ENCODE data around the gene ZNF235. TPM values are rescaled to one million over a fixed set of nuclear protein-coding genes. Genes with fewer than 3 reads are reported as not detected.

ZNF235 gene
- total and polyA plus RNA-seq, 8 donors, result 0.82 to 3.7 (median 1.5) TPM

DNA sequence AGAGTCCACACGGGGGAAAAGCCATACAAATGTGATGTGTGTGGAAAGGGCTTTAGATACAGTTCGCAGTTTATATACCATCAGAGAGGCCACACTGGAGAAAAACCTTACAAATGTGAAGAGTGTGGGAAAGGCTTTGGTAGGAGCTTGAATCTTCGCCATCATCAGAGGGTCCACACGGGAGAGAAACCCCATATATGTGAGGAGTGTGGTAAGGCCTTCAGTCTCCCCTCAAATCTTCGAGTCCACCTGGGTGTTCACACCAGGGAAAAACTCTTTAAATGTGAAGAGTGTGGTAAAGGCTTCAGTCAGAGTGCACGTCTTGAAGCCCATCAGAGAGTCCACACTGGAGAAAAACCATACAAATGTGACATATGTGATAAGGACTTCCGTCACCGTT lies 68.4 kb downstream of the ZNF235 start:
- Histone ChIP-seq H3K4me1 (no peaks in the 10 kb centered on the region), H3K9me3 (peaks cover 0 to 8% (median 2%) of the 10 kb centered on the region in 4 donors), H3K27me3 (no peaks in the 10 kb centered on the region), H3K36me3 (peaks cover 6 to 54% (median 37%) of the 10 kb centered on the region in 3 donors), H3K4me3 (no peak overlapping the region), H3K27ac (no peak overlapping the region)
- intact Hi-C loops (cut with DNase I), result no loop called here
- FAIRE-seq, result no peak
- TF ChIP-seq, protein P1, sequence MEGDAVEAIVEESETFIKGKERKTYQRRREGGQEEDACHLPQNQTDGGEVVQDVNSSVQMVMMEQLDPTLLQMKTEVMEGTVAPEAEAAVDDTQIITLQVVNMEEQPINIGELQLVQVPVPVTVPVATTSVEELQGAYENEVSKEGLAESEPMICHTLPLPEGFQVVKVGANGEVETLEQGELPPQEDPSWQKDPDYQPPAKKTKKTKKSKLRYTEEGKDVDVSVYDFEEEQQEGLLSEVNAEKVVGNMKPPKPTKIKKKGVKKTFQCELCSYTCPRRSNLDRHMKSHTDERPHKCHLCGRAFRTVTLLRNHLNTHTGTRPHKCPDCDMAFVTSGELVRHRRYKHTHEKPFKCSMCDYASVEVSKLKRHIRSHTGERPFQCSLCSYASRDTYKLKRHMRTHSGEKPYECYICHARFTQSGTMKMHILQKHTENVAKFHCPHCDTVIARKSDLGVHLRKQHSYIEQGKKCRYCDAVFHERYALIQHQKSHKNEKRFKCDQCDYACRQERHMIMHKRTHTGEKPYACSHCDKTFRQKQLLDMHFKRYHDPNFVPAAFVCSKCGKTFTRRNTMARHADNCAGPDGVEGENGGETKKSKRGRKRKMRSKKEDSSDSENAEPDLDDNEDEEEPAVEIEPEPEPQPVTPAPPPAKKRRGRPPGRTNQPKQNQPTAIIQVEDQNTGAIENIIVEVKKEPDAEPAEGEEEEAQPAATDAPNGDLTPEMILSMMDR (IDR thresholded peaks at IDR 0.05), result no peak
- DNase-seq, result no peak
- WGBS, 2 donors, result 98 to 99% methylated on average over 8 of the region's 8 CpGs
- ATAC-seq, result no peak

Other genes starting within 250 kb of the ZNF235 start
- 1 to 10 TPM in 1 of 6 donors, under 1 TPM in 5; 0.42 to 1.9 (median 0.85) TPM for gene ZNF284, start 232.9 kb downstream of the ZNF235 start, total RNA-seq
- gene ZNF284, start 232.9 kb downstream of the ZNF235 start, polyA plus RNA-seq, result under 1 TPM; 0.53 to 0.92 TPM
- 10 to 100 TPM in 4 of 6 donors, 1 to 10 TPM in 2; 5.4 to 16.4 (median 10.2) TPM for gene ZNF224, start 210.7 kb downstream of the ZNF235 start, total RNA-seq
- gene ZNF224, start 210.7 kb downstream of the ZNF235 start, polyA plus RNA-seq, result 10 to 100 TPM; 11.9 to 22.6 TPM
- 1 to 10 TPM; 1.5 to 3.9 (median 1.8) TPM for gene ZNF225, start 191.6 kb downstream of the ZNF235 start, total RNA-seq
- 1 to 10 TPM; 1.0 to 1.8 TPM for gene ZNF225, start 191.6 kb downstream of the ZNF235 start, polyA plus RNA-seq
- gene ZNF234, start 163.5 kb downstream of the ZNF235 start, total RNA-seq, result 1 to 10 TPM; 2.0 to 7.2 (median 4.1) TPM
- 1 to 10 TPM; 2.2 to 2.9 TPM for gene ZNF234, start 163.5 kb downstream of the ZNF235 start, polyA plus RNA-seq
- gene ZNF226, start 139.9 kb downstream of the ZNF235 start, total RNA-seq, result 10 to 100 TPM in 1 of 6 donors, 1 to 10 TPM in 5; 4.8 to 11.7 (median 6.2) TPM
- 10 to 100 TPM in 1 of 2 donors, 1 to 10 TPM in 1; 5.7 to 12.8 TPM for gene ZNF226, start 139.9 kb downstream of the ZNF235 start, polyA plus RNA-seq
- 1 to 10 TPM; 6.3 to 9.7 (median 8.6) TPM for gene ZNF227, start 92.5 kb downstream of the ZNF235 start, total RNA-seq
- gene ZNF227, start 92.5 kb downstream of the ZNF235 start, polyA plus RNA-seq, result 1 to 10 TPM; 2.9 to 4.2 TPM
- gene ZNF233, start 45.1 kb downstream of the ZNF235 start, total RNA-seq, result under 1 TPM; 0.20 to 0.75 (median 0.30) TPM
- under 1 TPM; 0.30 to 0.49 TPM for gene ZNF233, start 45.1 kb downstream of the ZNF235 start, polyA plus RNA-seq
- 1 to 10 TPM; 1.6 to 4.4 (median 2.5) TPM for gene ZNF112, start 51.7 kb upstream of the ZNF235 start, total RNA-seq
- 1 to 10 TPM in 1 of 2 donors, under 1 TPM in 1; 0.99 to 2.8 TPM for gene ZNF112, start 51.7 kb upstream of the ZNF235 start, polyA plus RNA-seq
- gene ZNF285, start 96.6 kb upstream of the ZNF235 start, total RNA-seq, result 1 to 10 TPM in 4 of 6 donors, under 1 TPM in 2; 0.67 to 3.2 (median 1.2) TPM
- 1 to 10 TPM in 1 of 2 donors, under 1 TPM in 1; 0.80 to 1.9 TPM for gene ZNF285, start 96.6 kb upstream of the ZNF235 start, polyA plus RNA-seq
- 1 to 10 TPM; 1.6 to 5.4 (median 3.2) TPM for gene ZNF229, start 143.4 kb upstream of the ZNF235 start, total RNA-seq
- gene ZNF229, start 143.4 kb upstream of the ZNF235 start, polyA plus RNA-seq, result 1 to 10 TPM; 1.0 to 1.8 TPM
- gene ZNF180, start 195.5 kb upstream of the ZNF235 start, total RNA-seq, result 1 to 10 TPM; 2.6 to 5.8 (median 3.6) TPM
- gene ZNF180, start 195.5 kb upstream of the ZNF235 start, polyA plus RNA-seq, result 1 to 10 TPM; 2.9 to 4.3 TPM
- gene CEACAM20, start 224.7 kb upstream of the ZNF235 start, total RNA-seq, result not detected
- not detected for gene CEACAM20, start 224.7 kb upstream of the ZNF235 start, polyA plus RNA-seq

Measured in pancreas (tissue), 10 donors.